Neural progenitor cell (in vitro differentiated cells): ENCODE data around the gene ARFGAP1. TPM values are rescaled to one million over a fixed set of nuclear protein-coding genes. Genes with fewer than 3 reads are reported as not detected.

ENCODE experiments used
- DNase-seq: peaks from one replicate; pipeline ENCODE4 v3.0.0-alpha.2; 2016; ENCODE audit warnings: low spot score
- H2AFZ ChIP-seq: fragments of 200-600 bp; sonication (generic); replicated peaks from 2 replicates; pipeline ENCODE4 v1.6.1; 2016; ENCODE audit warnings: antibody characterized with exemption
- H3F3A ChIP-seq: fragments of 200-600 bp; sonication (generic); 2 replicates; pipeline ENCODE4 v1.6.1; 2016; ENCODE audit warnings: antibody characterized with exemption, low read depth
- H3K27ac ChIP-seq: fragments of 200-600 bp; sonication (generic); 2 replicates; pipeline ENCODE4 v1.5.1; 2016; ENCODE audit warnings: mild to moderate bottlenecking
- H3K27me3 ChIP-seq: fragments of 200-600 bp; sonication (generic); 2 replicates; pipeline ENCODE4 v1.6.1; 2016; ENCODE audit warnings: mild to moderate bottlenecking, moderate library complexity
- H3K36me3 ChIP-seq: fragments of 200-600 bp; sonication (generic); 2 replicates; pipeline ENCODE4 v1.5.1; 2016
- H3K4me1 ChIP-seq: fragments of 200-600 bp; sonication (generic); 2 replicates; pipeline ENCODE4 v1.6.1; 2016; ENCODE audit warnings: mixed run types
- H3K4me2 ChIP-seq: fragments of 200-600 bp; sonication (generic); 2 replicates; pipeline ENCODE4 v1.6.1; 2016
- H3K4me3 ChIP-seq: fragments of 200-600 bp; sonication (generic); 2 replicates; pipeline ENCODE4 v1.5.1; 2016
- H3K79me2 ChIP-seq: fragments of 200-600 bp; sonication (generic); 2 replicates; pipeline ENCODE4 v1.6.1; 2016; ENCODE audit warnings: low read depth
- H3K9ac ChIP-seq: fragments of 200-600 bp; sonication (generic); 2 replicates; pipeline ENCODE4 v1.6.1; 2016
- H3K9me3 ChIP-seq: fragments of 200-600 bp; sonication (generic); 2 replicates; pipeline ENCODE4 v1.5.1; 2016; ENCODE audit warnings: low read depth
- H4K20me1 ChIP-seq: fragments of 200-600 bp; sonication (generic); 2 replicates; pipeline ENCODE4 v1.6.1; 2016; ENCODE audit warnings: low read depth
- H3K27ac Mint-ChIP-seq: 3 replicates; pipeline ENCODE4 v1.8.0; 2021; ENCODE audit warnings: mixed read lengths
- H3K27me3 Mint-ChIP-seq: 2 replicates; pipeline ENCODE4 v1.8.0; 2022; ENCODE audit warnings: low read depth, mild to moderate bottlenecking, inconsistent platforms, moderate library complexity, mixed read lengths; ENCODE audit not compliant: insufficient read depth
- H3K36me3 Mint-ChIP-seq: 3 replicates; pipeline ENCODE4 v1.8.0; 2021; ENCODE audit warnings: mixed read lengths
- H3K4me1 Mint-ChIP-seq: 3 replicates; pipeline ENCODE4 v1.8.0; 2021; ENCODE audit warnings: mixed read lengths
- H3K4me3 Mint-ChIP-seq: 3 replicates; pipeline ENCODE4 v1.8.0; 2021; ENCODE audit warnings: mild to moderate bottlenecking, moderate library complexity, mixed read lengths
- H3K9me3 Mint-ChIP-seq: 3 replicates; pipeline ENCODE4 v1.8.0; 2020; ENCODE audit warnings: mixed read lengths
- EZH2 ChIP-seq: fragments of 200-600 bp; sonication (generic); IDR thresholded peaks from 2 replicates; pipeline ENCODE4 v1.6.1; 2017; ENCODE audit warnings: antibody characterized with exemption, mild to moderate bottlenecking, moderate library complexity
- EZH2phosphoT487 ChIP-seq: fragments of 200-600 bp; sonication (generic); IDR thresholded peaks from 2 replicates; pipeline ENCODE4 v1.6.1; 2017; ENCODE audit warnings: antibody characterized with exemption
- total RNA-seq: library from RNA; depleted of rRNA; stranded (reverse); fragments of >200 nt; gene quantifications from 2 replicates; pipeline ENCODE4 v1.2.3, GENCODE V29; 2015; ENCODE audit warnings: low replicate concordance
- TF ChIP-seq, protein P1 (sequence below): fragments of 200-600 bp; sonication (generic); IDR thresholded peaks from 2 replicates; pipeline ENCODE4 v1.5.1; 2017; ENCODE audit warnings: antibody characterized with exemption, mild to moderate bottlenecking

ARFGAP1 gene
- 43.7 and 103 TPM in 2 replicates for total RNA-seq

DNA sequence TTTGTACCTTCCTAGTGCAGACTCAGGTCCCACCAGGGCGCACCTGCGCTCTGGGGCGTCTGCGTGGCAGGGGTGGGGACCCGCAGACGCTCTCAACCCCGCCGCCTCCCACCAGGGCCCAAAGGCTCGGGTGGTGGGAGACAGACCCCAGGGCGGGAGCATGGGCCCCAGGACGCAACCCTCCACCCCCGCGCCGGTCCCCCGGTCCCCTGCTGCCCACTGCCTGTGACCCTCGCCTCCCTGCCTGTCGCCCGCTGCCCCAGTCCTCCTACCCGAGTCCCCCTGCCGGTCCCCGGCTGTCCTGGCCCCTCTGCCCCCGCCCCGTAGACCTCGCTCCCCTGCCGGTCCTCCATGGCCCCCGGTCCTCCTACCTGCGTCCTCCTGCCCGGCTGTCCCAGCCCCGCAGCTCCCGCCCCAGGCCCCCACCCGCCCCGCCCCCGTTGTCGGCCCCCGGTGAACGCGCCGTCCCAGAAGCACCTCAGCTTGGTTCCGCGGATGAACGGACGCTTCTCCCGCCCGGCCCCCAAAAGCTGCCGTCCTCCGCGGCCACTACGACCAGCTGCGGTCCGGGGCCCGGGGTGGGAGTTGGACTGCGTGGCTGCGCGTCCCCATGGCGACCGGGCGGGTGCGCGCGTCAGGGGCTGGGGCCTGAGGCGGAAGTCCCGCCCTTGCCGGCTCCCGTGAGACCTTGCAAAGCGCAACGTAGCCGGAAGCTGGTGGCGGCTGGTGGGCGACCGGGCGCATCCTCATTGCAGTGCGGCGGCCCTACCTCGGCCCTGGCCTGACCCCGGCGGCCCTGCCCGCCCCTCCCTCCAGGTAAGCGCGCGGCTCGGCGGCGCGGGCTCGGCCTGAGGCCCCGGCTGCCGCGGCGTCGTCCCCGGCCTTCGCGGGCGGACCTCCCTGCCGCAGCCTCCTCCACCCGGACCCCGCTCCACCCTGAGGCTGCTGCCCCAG is at the start of gene ARFGAP1:
ARFGAP1 (plus strand) TSS at position 709 of the 954 bp plus-strand sequence. CDS start 2,768 bp downstream, outside the sequence.
- H3K36me3 Mint-ChIP-seq, result peaks cover 7% of the 10 kb centered on the region
- Histone ChIP-seq H3K9me3 (no peaks in the 10 kb centered on the region), H3K4me3 (peak within 1 kb of the TSS; percentile 94), H2AFZ (peak within 1 kb of the TSS; percentile 74), H3F3A (no peaks in the 10 kb centered on the region), H3K9ac (peak within 1 kb of the TSS; percentile 94), H3K4me1 (peaks cover 13% of the 10 kb centered on the region), H4K20me1 (peaks cover 36% of the 10 kb centered on the region), H3K27me3 (no peaks in the 10 kb centered on the region), H3K27ac (no peak within 1 kb of the TSS), H3K36me3 (no peaks in the 10 kb centered on the region), H3K4me2 (peak within 1 kb of the TSS; percentile 99), H3K79me2 (peaks cover 42% of the 10 kb centered on the region)
- H3K4me1 Mint-ChIP-seq, result peaks cover 37% of the 10 kb centered on the region
- peak; percentile 97 for DNase-seq
- H3K4me3 Mint-ChIP-seq, result peak within 1 kb of the TSS; percentile 95
- H3K9me3 Mint-ChIP-seq, result peaks cover 2% of the 10 kb centered on the region
- H3K27me3 Mint-ChIP-seq, result peaks cover 10% of the 10 kb centered on the region
- TF ChIP-seq, protein P1, sequence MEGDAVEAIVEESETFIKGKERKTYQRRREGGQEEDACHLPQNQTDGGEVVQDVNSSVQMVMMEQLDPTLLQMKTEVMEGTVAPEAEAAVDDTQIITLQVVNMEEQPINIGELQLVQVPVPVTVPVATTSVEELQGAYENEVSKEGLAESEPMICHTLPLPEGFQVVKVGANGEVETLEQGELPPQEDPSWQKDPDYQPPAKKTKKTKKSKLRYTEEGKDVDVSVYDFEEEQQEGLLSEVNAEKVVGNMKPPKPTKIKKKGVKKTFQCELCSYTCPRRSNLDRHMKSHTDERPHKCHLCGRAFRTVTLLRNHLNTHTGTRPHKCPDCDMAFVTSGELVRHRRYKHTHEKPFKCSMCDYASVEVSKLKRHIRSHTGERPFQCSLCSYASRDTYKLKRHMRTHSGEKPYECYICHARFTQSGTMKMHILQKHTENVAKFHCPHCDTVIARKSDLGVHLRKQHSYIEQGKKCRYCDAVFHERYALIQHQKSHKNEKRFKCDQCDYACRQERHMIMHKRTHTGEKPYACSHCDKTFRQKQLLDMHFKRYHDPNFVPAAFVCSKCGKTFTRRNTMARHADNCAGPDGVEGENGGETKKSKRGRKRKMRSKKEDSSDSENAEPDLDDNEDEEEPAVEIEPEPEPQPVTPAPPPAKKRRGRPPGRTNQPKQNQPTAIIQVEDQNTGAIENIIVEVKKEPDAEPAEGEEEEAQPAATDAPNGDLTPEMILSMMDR, result no peak
- TF ChIP-seq EZH2, result no peak
- no peak for TF ChIP-seq EZH2phosphoT487
- H3K27ac Mint-ChIP-seq, result peak within 1 kb of the TSS; percentile 74

DNA sequence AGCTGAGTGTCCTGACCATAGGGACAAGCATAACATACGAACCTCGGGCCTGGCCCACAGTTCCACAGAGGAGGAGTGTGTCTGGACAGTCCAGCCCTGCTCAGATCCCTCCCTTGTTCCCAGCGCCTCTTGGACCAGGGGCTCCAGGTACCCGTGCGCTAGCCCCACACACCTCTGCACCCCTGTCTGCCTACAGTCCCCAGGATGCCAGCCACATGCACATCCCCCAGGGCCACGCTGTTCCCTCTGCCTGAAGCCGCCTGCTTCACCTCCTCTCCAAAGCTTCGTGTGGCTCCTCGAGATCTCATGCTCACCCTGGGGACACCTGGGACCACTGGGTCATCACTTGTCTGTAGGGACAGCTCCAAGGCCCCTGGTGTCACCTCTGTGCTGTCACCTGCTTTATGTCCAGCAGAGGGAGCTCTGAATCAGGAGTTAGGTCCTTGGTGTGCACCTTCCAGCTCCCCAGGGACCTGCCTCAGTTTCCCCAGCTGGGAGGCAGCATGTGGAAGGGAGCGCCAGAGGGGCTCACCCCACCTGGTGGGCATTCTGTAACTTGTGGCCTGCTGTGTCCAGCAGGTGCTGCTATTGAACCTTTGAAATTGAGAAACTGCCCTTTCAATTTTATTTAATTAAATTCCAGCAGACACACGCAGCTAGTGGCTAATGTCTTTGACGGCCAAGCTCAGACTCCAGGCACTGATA is 49.3 kb upstream of the ARFGAP1 start:
- Histone ChIP-seq H3K4me2 (no peak overlapping the region), H4K20me1 (no peaks in the 10 kb centered on the region), H3K27me3 (peaks cover 7% of the 10 kb centered on the region), H3K4me1 (peaks cover 11% of the 10 kb centered on the region), H3K9me3 (no peaks in the 10 kb centered on the region), H3K9ac (no peak overlapping the region), H3K27ac (no peak overlapping the region), H3K4me3 (no peak overlapping the region), H3F3A (peaks cover 12% of the 10 kb centered on the region), H2AFZ (no peak overlapping the region), H3K36me3 (no peaks in the 10 kb centered on the region), H3K79me2 (no peaks in the 10 kb centered on the region)
- TF ChIP-seq EZH2phosphoT487, result no peak
- TF ChIP-seq, protein P1, result peak; percentile 87
- no peaks in the 10 kb centered on the region for H3K36me3 Mint-ChIP-seq
- peak; percentile 76 for DNase-seq
- peak overlapping the region; percentile 27 for H3K4me3 Mint-ChIP-seq
- peaks cover 25% of the 10 kb centered on the region for H3K27me3 Mint-ChIP-seq
- peak overlapping the region; percentile 94 for H3K27ac Mint-ChIP-seq
- peaks cover 30% of the 10 kb centered on the region for H3K4me1 Mint-ChIP-seq
- H3K9me3 Mint-ChIP-seq, result no peaks in the 10 kb centered on the region

DNA sequence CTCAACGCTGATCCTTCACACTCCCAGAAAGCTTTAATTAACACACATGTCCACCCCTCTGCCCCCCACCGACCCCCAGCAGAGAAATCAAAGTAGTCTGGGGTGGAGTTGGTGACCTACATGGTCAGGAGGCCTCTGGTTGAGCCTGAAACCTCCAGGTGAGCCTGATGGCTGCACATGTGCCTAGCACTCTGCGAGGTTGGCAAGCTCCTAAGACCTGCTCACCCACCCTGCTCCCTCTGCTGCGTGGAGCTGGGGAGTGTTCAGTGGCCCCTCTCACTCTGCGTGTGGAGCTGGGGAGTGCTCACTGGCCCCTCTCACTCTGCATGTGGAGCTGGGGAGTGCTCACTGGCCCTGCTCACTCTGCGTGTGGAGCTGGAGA is 48.8 kb upstream of the ARFGAP1 start:
- Histone ChIP-seq H3F3A (peaks cover 15% of the 10 kb centered on the region), H2AFZ (no peak overlapping the region), H3K9ac (no peak overlapping the region), H3K79me2 (no peaks in the 10 kb centered on the region), H3K27ac (no peak overlapping the region), H3K4me2 (no peak overlapping the region), H4K20me1 (no peaks in the 10 kb centered on the region), H3K4me1 (peaks cover 12% of the 10 kb centered on the region), H3K36me3 (no peaks in the 10 kb centered on the region), H3K4me3 (no peak overlapping the region), H3K9me3 (no peaks in the 10 kb centered on the region), H3K27me3 (peaks cover 7% of the 10 kb centered on the region)
- no peak for DNase-seq
- Mint-ChIP-seq H3K4me3 (peak overlapping the region; percentile 27), H3K9me3 (no peaks in the 10 kb centered on the region), H3K36me3 (no peaks in the 10 kb centered on the region), H3K4me1 (peaks cover 34% of the 10 kb centered on the region), H3K27ac (peak overlapping the region; percentile 94), H3K27me3 (peaks cover 25% of the 10 kb centered on the region)
- no peak for TF ChIP-seq EZH2phosphoT487
- TF ChIP-seq, protein P1, result no peak
- no peak for TF ChIP-seq EZH2
